Caco-2 (cell line): ENCODE data around the gene SLC6A2. TPM values are rescaled to one million over a fixed set of nuclear protein-coding genes. Genes with fewer than 3 reads are reported as not detected.

ENCODE experiments used
- BruUV-seq: library from RNA; stranded (reverse); fragments of 400-500 nt; replicated peaks from 2 replicates; lab custom pipeline; 2021; lab: Mats Ljungman, UMichigan
- CTCF ChIA-PET: fragments of 300-600 bp; sonication (Branson Sonifier 250); formaldehyde crosslinking; loops from one replicate; lab custom pipeline; 2022; ENCODE audit warnings: antibody characterized with exemption; lab: Charles Lee
- POLR2A ChIA-PET: fragments of 300-600 bp; sonication (Branson Sonifier 250); formaldehyde crosslinking; loops from one replicate; lab custom pipeline; 2022; ENCODE audit warnings: antibody characterized with exemption; lab: Charles Lee
- DNase-seq, 2 experiments: peaks; one replicate each; pipeline versions ENCODE4 v3.0.0 to v3.0.0-alpha.2; 2020 to 2022
- H3K27me3 ChIP-seq: replicated peaks from 2 replicates; pipeline ENCODE4 v1.6.0; 2011; ENCODE audit warnings: low read length; ENCODE audit not compliant: control insufficient read depth, insufficient read depth
- H3K36me3 ChIP-seq: 2 replicates; pipeline ENCODE4 v1.5.1; 2011; ENCODE audit warnings: low read length; ENCODE audit not compliant: control insufficient read depth, insufficient read depth
- H3K4me1 ChIP-seq: fragments of 250-450 bp; sonication (Bioruptor Pico); 2 replicates; pipeline ENCODE4 v1.5.1; 2020; ENCODE audit warnings: mild to moderate bottlenecking
- H3K4me3 ChIP-seq: 2 replicates; pipeline ENCODE4 v1.5.1; 2011; ENCODE audit warnings: low read depth, mild to moderate bottlenecking, control low read depth, low read length
- H3K9me3 ChIP-seq: fragments of 250-450 bp; sonication (Bioruptor Pico); 2 replicates; pipeline ENCODE4 v1.5.1; 2020; ENCODE audit warnings: mild to moderate bottlenecking, moderate library complexity
- H3K27ac Mint-ChIP-seq: one replicate; pipeline ENCODE4 v1.8.0; 2022; ENCODE audit warnings: mixed read lengths; ENCODE audit not compliant: unreplicated experiment
- H3K27me3 Mint-ChIP-seq: one replicate; pipeline ENCODE4 v1.8.0; 2022; ENCODE audit warnings: mixed read lengths; ENCODE audit not compliant: insufficient read depth, unreplicated experiment
- H3K36me3 Mint-ChIP-seq: one replicate; pipeline ENCODE4 v1.8.0; 2022; ENCODE audit warnings: mild to moderate bottlenecking, mixed read lengths; ENCODE audit not compliant: insufficient read depth, unreplicated experiment
- H3K4me1 Mint-ChIP-seq: one replicate; pipeline ENCODE4 v1.8.0; 2022; ENCODE audit warnings: low read depth, mixed read lengths; ENCODE audit not compliant: unreplicated experiment
- H3K4me3 Mint-ChIP-seq: one replicate; pipeline ENCODE4 v1.8.0; 2022; ENCODE audit warnings: mild to moderate bottlenecking, moderate library complexity, mixed read lengths; ENCODE audit not compliant: unreplicated experiment
- H3K9me3 Mint-ChIP-seq: one replicate; pipeline ENCODE4 v1.8.0; 2022; ENCODE audit warnings: mixed read lengths; ENCODE audit not compliant: unreplicated experiment
- CTCF ChIP-seq, 2 experiments: fragments of 200-600 bp in 1 of 2; IDR thresholded peaks; 1 replicate in 1 of 2; 2 replicates in 1 of 2; pipeline versions ENCODE4 v1.5.1 to v1.8.0; 2011 to 2022; ENCODE audit warnings: antibody characterized with exemption in 1 of 2, control low read depth in 1 of 2, inconsistent platforms in 1 of 2, low read depth in 1 of 2, low read length in 1 of 2, mild to moderate bottlenecking in 1 of 2, moderate library complexity in 1 of 2; ENCODE audit not compliant: insufficient read depth in 1 of 2, severe bottlenecking in 1 of 2, unreplicated experiment in 1 of 2
- intact Hi-C: fragments of 100-400 bp; cut with micrococcal nuclease; formaldehyde crosslinking; loops from one replicate; pipeline ENCODE4 v1.10.0; 2022; ENCODE audit not compliant: unreplicated experiment
- total RNA-seq: library from RNA; stranded (reverse); gene quantifications from 2 replicates; pipeline ENCODE4 v1.2.3, GENCODE V29; 2022

SLC6A2 gene
- total RNA-seq, 1 experiment from 2014 or later, result not detected

DNA sequence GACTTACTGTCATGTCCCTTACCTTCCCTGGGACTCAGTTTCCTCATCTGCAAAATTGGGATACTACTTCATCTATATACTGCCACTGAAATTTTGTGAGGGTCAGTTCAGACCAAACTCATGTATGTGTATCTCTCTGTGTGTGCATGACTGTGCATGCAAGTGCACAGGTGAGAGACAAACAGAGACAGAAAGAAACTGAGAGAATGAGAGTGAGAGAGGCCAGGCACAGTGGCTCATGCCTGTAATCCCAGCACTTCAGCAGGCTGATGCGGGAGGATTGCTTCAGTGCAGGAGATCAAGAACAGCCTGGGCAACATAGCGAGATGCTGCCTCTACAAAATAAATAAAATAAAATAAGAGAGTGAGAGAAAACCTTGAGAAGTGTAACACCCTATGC is 32.1 kb upstream of the SLC6A2 start:
- DNase-seq, result no peak
- no peak for TF ChIP-seq CTCF (IDR thresholded peaks at IDR 0.05; ENCODE audit: insufficient read depth in 1 of 2, low read depth in 1 of 2, low read length in 1 of 2, severe bottlenecking in 1 of 2, unreplicated experiment in 1 of 2)
- no peak overlapping the region for H3K27ac Mint-ChIP-seq
- CTCF ChIA-PET, result interaction anchor here (0.5 to 1.5 kb wide), 3 partner anchors 24 to 159 kb away, joined by 3 to 6 read pairs (median 4); no protein-coding TSS in a partner anchor
- no peaks in the 10 kb centered on the region for H3K27me3 Mint-ChIP-seq
- no peaks in the 10 kb centered on the region for H3K9me3 ChIP-seq
- H3K9me3 Mint-ChIP-seq, result peaks cover 9% of the 10 kb centered on the region
- H3K27me3 ChIP-seq, result no peaks in the 10 kb centered on the region
- BruUV-seq, result no TSS peak
- no peaks in the 10 kb centered on the region for H3K4me1 ChIP-seq
- no peak overlapping the region for H3K4me3 Mint-ChIP-seq
- no peaks in the 10 kb centered on the region for H3K36me3 ChIP-seq
- POLR2A ChIA-PET, result no interaction called here
- no peak overlapping the region for H3K4me3 ChIP-seq
- peaks cover 9% of the 10 kb centered on the region for H3K4me1 Mint-ChIP-seq
- intact Hi-C loops, result loop anchor here (1.0 to 2.0 kb wide), 2 partner anchors 19 to 78 kb away; no protein-coding TSS in a partner anchor
- no peaks in the 10 kb centered on the region for H3K36me3 Mint-ChIP-seq

GRCh38 chr16:55624696-55625095 is 31.1 kb upstream of the SLC6A2 start:
- Mint-ChIP-seq H3K27me3 (no peaks in the 10 kb centered on the region), H3K36me3 (no peaks in the 10 kb centered on the region), H3K4me3 (no peak overlapping the region), H3K4me1 (peaks cover 9% of the 10 kb centered on the region), H3K27ac (no peak overlapping the region), H3K9me3 (peaks cover 9% of the 10 kb centered on the region)
- Histone ChIP-seq H3K27me3 (no peaks in the 10 kb centered on the region), H3K36me3 (no peaks in the 10 kb centered on the region), H3K4me1 (no peaks in the 10 kb centered on the region), H3K4me3 (no peak overlapping the region), H3K9me3 (no peaks in the 10 kb centered on the region)
- TF ChIP-seq CTCF (IDR thresholded peaks at IDR 0.05; ENCODE audit: insufficient read depth in 1 of 2, low read depth in 1 of 2, low read length in 1 of 2, severe bottlenecking in 1 of 2, unreplicated experiment in 1 of 2), result no peak
- ChIA-PET CTCF (no interaction called here), POLR2A (no interaction called here)
- intact Hi-C loops, result no loop called here
- BruUV-seq, result no TSS peak
- no peak for DNase-seq

GRCh38 chr16:55625843-55626242 is 29.9 kb upstream of the SLC6A2 start:
- Mint-ChIP-seq H3K4me1 (peaks cover 9% of the 10 kb centered on the region), H3K27me3 (no peaks in the 10 kb centered on the region), H3K36me3 (no peaks in the 10 kb centered on the region), H3K27ac (no peak overlapping the region), H3K4me3 (no peak overlapping the region), H3K9me3 (peaks cover 9% of the 10 kb centered on the region)
- Histone ChIP-seq H3K9me3 (no peaks in the 10 kb centered on the region), H3K36me3 (no peaks in the 10 kb centered on the region), H3K4me3 (no peak overlapping the region), H3K4me1 (no peaks in the 10 kb centered on the region), H3K27me3 (no peaks in the 10 kb centered on the region)
- CTCF ChIA-PET, result no interaction called here
- POLR2A ChIA-PET, result no interaction called here
- no TSS peak for BruUV-seq
- TF ChIP-seq CTCF (IDR thresholded peaks at IDR 0.05; ENCODE audit: insufficient read depth in 1 of 2, low read depth in 1 of 2, low read length in 1 of 2, severe bottlenecking in 1 of 2, unreplicated experiment in 1 of 2), result no peak
- no peak for DNase-seq
- intact Hi-C loops, result no loop called here
